ENCODE results near the gene ALOX15B.

ALOX15B gene

GRCh38 chr17:8029121-8029520 lies 9.7 kb upstream of the ALOX15B start:
- H3K4me3 ChIP-seq (replicated peaks; ENCODE audit: low read depth, low read length): no peak overlapping the region
- no peak for DNase-seq (ENCODE audit: low read depth)
- TF ChIP-seq, protein P1, sequence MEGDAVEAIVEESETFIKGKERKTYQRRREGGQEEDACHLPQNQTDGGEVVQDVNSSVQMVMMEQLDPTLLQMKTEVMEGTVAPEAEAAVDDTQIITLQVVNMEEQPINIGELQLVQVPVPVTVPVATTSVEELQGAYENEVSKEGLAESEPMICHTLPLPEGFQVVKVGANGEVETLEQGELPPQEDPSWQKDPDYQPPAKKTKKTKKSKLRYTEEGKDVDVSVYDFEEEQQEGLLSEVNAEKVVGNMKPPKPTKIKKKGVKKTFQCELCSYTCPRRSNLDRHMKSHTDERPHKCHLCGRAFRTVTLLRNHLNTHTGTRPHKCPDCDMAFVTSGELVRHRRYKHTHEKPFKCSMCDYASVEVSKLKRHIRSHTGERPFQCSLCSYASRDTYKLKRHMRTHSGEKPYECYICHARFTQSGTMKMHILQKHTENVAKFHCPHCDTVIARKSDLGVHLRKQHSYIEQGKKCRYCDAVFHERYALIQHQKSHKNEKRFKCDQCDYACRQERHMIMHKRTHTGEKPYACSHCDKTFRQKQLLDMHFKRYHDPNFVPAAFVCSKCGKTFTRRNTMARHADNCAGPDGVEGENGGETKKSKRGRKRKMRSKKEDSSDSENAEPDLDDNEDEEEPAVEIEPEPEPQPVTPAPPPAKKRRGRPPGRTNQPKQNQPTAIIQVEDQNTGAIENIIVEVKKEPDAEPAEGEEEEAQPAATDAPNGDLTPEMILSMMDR (IDR thresholded peaks at IDR 0.05; ENCODE audit: low read length, missing control alignments): no peak

DNA sequence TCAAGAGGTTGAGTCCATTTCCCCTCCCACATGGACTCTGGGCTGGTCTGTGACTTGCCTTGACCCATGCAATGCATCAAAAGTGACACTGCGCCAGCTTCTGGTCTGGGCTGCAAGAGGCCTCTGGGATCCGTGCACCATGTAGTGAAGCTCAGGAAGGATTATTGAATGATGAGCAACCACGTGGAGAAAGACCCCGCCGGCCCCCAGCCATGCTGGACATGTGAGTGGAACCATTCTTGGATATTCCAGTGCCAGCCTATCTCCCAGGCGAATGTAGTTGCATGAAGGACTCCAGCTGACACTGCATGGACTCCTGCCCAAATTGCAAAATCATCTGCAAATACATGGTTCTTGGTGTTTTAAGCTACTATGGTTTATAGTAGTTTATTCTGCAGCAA lies 7.6 kb upstream of the ALOX15B start:
- TF ChIP-seq, protein P1 (IDR thresholded peaks at IDR 0.05; ENCODE audit: low read length, missing control alignments): no peak
- DNase-seq (ENCODE audit: low read depth): no peak
- H3K4me3 ChIP-seq (replicated peaks; ENCODE audit: low read depth, low read length): no peak overlapping the region

GRCh38 chr17:8031950-8032349 lies 6.9 kb upstream of the ALOX15B start:
- TF ChIP-seq, protein P1 (IDR thresholded peaks at IDR 0.05; ENCODE audit: low read length, missing control alignments): no peak
- no peak overlapping the region for H3K4me3 ChIP-seq (replicated peaks; ENCODE audit: low read depth, low read length)
- no peak for DNase-seq (ENCODE audit: low read depth)

GRCh38 chr17:8032442-8032841 lies 6.4 kb upstream of the ALOX15B start:
- TF ChIP-seq, protein P1 (IDR thresholded peaks at IDR 0.05; ENCODE audit: low read length, missing control alignments): no peak
- H3K4me3 ChIP-seq (replicated peaks; ENCODE audit: low read depth, low read length): no peak overlapping the region
- no peak for DNase-seq (ENCODE audit: low read depth)

DNA sequence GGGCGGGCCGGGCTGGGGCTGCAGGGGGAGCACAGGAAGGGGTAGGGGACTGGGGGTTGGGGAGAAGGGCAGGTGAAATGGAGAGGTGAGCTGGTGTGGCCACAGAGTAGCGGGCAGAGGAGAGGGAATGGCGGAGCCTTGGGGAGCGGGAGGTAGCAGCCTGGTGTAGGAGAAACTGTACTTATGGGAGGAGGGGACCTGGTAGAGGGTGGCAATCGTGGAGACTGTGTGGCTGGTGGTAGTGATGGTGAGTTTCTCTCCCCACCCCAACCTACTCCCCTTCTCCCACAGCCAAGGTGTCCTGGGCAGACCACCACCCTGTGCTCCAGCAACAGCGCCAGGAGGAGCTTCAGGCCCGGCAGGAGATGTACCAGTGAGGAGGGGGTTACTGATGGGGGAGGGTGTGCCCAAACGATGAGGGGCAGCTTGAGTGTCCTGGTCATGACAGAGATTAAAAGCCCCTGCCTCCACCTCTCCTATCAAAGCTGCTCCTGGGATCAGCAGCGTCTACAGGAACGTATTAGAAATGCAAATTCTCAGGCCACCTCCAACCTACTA lies 831 bp downstream of the ALOX15B start:
- no peak overlapping the region for H3K4me3 ChIP-seq (replicated peaks; ENCODE audit: low read depth, low read length)
- TF ChIP-seq, protein P1 (IDR thresholded peaks at IDR 0.05; ENCODE audit: low read length, missing control alignments): no peak
- DNase-seq (ENCODE audit: low read depth): no peak

- peak; percentile 95 for DNase-seq (ENCODE audit: low read depth)
These were observed 2.5 kb downstream of the ALOX15B start for GRCh38 chr17:8041249-8041928.

More at GRCh38 chr17:8041249-8041928, 2.5 kb downstream of the ALOX15B start:
- no peak overlapping the region for H3K4me3 ChIP-seq (replicated peaks; ENCODE audit: low read depth, low read length)
- TF ChIP-seq, protein P1 (IDR thresholded peaks at IDR 0.05; ENCODE audit: low read length, missing control alignments): peak; percentile 69
